GM04504 (cell line): ENCODE results near the gene SOX9.

Source experiments
- DNase-seq: peaks from one replicate; pipeline ENCODE4 v3.0.0-alpha.2; 2012; ENCODE audit warnings: low read depth

The SOX9 gene

DNA sequence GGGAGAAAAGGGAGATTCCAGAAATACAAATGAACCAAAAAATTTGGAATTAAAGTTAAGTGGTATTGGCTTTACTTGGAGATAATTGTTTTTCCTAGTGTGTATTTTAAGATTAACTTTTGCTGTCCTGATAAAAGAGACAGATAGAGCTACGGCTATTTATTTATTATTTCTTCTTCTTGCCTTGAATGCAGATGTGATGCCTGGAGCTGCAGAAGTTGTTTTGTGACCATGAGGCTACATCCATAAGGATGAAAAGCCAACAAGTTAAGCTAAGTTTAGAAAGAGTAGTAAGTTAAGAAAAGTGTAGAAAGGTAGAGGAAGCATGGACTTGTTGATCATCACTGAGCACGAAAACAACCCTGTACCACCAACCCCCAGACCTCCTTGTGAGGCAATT is 41.7 kb downstream of the SOX9 start:
- DNase-seq, result no peak

DNA sequence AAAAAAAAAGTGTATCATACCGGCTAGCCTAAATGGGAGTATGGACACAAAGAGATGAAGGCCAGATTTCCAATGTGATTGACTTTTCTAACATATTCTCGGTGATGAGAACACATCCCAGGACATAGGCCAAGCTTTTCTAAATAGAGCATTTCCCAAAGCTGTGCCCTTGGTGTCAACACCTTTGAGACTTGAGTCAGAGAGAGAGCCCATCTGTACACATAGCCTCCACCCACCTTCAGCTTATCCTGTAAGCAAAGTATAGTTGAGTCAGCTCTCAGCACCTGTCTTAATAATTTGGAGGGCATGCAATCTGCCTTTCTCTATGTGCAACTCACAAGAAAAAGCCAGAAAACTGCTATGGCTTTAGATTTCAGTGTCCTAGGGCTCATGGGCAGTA is 42.7 kb downstream of the SOX9 start:
- no peak for DNase-seq

- no peak for DNase-seq
Measured at GRCh38 chr17:72164158-72164739, 43.4 kb downstream of the SOX9 start.

- no peak for DNase-seq
Measured at GRCh38 chr17:72165192-72165866, 44.5 kb downstream of the SOX9 start.

- no peak for DNase-seq
Measured at GRCh38 chr17:72165867-72166439, 45.1 kb downstream of the SOX9 start.

- no peak for DNase-seq
Measured at GRCh38 chr17:72167593-72167992, 46.8 kb downstream of the SOX9 start.

- DNase-seq, result no peak
Measured at GRCh38 chr17:72169823-72170222, 49.0 kb downstream of the SOX9 start.

DNA sequence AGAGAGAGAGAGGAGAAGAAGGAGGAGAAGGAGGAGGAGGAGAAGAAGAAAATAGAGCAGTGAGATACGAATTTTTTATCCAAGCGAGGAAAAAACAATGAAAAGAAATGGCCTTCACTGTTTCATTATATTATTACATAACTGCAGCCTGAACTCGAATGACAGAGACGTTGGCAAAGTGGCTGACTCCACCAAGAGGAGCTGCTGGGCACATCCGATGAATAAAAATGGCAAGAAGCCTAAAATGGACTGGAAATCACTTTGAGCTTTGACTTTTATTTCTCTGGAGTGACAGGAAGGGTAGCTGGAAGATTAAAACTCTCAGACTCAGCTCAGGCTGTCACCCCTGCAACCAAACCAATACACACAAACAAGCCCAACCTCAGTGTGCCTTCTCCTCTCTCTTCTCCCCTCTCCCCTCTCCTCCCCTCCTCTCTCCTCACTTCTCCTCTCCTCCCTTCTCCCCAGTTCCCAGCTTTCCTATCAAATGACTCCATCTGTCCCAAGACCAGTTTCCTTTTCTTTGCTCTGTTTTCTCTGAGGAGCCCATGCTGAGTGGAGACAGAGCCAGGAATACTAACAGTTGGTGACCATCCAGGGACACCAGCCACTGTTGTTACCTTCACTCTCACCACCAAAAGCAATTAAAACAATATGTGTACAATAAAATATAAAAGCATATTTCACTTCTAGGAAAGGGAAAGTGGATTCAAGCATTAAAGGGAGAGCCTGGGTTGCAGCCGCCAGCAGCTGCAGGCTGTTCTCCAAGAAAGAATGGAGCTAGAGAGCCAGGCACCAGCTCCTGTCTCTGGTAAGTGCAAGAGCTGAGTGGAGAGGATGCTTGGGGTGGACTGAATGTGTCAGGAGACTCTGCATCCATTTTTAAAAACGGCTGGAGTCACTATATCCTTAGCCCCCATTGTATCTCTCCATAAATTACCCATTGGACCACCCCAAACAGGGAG is 51.2 kb downstream of the SOX9 start:
- DNase-seq, result no peak

DNA sequence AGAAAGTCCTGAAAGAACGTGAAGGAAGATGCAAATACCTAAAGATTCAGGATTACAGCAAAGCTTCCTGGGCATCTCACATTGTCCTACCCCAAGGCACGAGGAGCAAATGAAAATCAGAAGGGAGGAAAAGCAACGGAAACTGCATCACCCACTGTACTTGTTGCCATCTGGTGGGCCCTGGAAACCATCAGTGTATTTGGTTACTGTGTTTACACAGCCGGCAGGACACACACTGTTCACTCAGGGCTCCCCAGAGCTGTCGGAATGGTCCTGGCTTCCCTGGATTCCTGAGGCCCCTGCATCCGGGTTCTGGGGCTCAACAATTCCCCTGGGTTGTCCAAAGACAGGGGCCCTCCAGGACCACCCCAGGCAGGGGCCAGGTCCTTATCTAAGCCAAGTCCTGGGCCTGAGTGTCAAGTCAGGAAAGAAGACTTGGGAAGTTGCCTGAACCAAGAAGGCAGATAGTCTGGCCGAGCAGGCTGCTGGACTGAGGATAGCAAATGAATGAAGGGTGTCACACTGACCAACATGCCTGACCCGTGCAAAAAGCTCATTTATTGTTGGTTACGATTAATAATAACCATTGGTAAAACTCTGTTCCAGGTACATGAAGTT is 52.8 kb downstream of the SOX9 start:
- no peak for DNase-seq

DNA sequence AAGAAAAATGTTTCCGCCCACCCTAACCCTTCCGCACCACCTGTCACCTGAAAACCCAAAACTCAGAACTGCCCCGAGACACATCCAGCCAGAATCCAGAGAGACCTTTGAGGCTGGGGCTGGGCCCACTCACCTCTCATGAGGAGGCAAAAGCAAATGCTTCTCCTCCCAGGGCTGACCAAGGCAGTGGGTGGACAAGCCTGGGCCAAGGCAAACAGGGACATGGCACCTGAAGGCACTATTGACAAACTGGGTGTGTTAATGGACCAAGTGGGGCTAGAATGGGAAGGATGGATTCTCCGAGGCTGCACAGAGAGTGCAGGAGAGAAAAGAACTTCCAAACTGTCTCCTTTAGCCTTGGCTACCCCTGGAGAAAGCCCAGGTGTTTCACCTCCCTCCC is 54.4 kb downstream of the SOX9 start:
- no peak for DNase-seq
